Measurements from ENCODE around the gene KLRC4. TPM values are rescaled to one million over a fixed set of nuclear protein-coding genes. Genes with fewer than 3 reads are reported as not detected.

KLRC4 gene
- total and polyA plus RNA-seq, 2 of the 8 experiments (the other 6 are each of a cell fraction or from before 2014, with no cell fraction given): not detected

DNA sequence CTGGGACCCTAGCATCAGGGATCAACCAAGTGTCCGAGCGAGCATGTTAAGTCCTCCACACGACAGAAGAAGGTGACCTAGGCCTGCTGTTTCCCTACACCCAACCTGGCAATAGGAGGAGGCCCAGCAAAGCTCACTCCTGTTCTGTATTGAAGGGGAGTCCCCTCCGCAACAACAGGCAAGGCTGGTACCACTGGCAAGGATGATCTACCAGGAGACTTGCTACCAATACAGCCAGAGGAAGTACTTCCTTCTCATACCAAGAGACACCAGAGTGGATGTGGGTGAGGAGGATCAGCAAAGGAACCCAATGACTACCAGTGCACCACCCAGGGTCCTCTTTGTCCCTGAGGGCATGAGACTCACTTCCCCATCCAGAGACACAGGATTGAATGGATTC is 38.7 kb upstream of the KLRC4 start:
- Histone ChIP-seq H3K23ac (ENCODE audit: insufficient read length) (no peak overlapping the region), H3K27me3 (replicated peaks in 1 of 4; ENCODE audit: control insufficient read depth in 3 of 4, extremely low read depth in 1 of 4, insufficient read depth in 3 of 4, low read length in 3 of 4) (no peaks in the 10 kb centered on the region), H3K27ac (ENCODE audit: low read depth, low read length) (no peak overlapping the region), H3K79me1 (ENCODE audit: low read depth, low read length) (no peaks in the 10 kb centered on the region), H2AFZ (ENCODE audit: low read length) (peak overlapping the region; percentile 65; the same call in 1 of the 2 replicates), H3K18ac (ENCODE audit: extremely low read depth, low read length) (no peak overlapping the region), H3K4ac (replicated peaks; ENCODE audit: insufficient read length, low read depth, low read length) (no peak overlapping the region), H2BK12ac (ENCODE audit: low read depth, low read length) (no peak overlapping the region), H3K23me2 (ENCODE audit: low read depth, low read length) (no peaks in the 10 kb centered on the region), H3K4me3 (ENCODE audit: extremely low read depth in 1 of 4, insufficient read depth in 2 of 4, low read depth in 3 of 4, low read length in 4 of 4) (no peak overlapping the region), H2BK15ac (ENCODE audit: low read length) (no peak overlapping the region), H2AK5ac (ENCODE audit: low read depth, low read length) (no peak overlapping the region), H4K5ac (ENCODE audit: insufficient read length, low read depth, low read length) (no peak overlapping the region), H3K56ac (replicated peaks; ENCODE audit: insufficient read length, low read depth, low read length) (no peak overlapping the region), H4K8ac (ENCODE audit: extremely low read depth, insufficient read depth, low read length) (no peak overlapping the region), H3K14ac (ENCODE audit: insufficient read length) (no peak overlapping the region), H4K91ac (replicated peaks; ENCODE audit: insufficient read length, low read length) (no peak overlapping the region), H4K20me1 (replicated peaks in 1 of 2; ENCODE audit: control insufficient read depth in 1 of 2, insufficient read depth in 2 of 2, low read length in 2 of 2) (no peaks in the 10 kb centered on the region), H3K9ac (replicated peaks in 1 of 4; ENCODE audit: extremely low read depth in 1 of 4, low read depth in 3 of 4, low read length in 3 of 4) (no peak overlapping the region), H3K79me2 (ENCODE audit: control insufficient read depth in 1 of 2, insufficient read depth in 2 of 2, low read length in 2 of 2) (no peaks in the 10 kb centered on the region), H3K9me3 (ENCODE audit: insufficient read depth in 2 of 2, low read depth in 1 of 2, low read length in 1 of 2) (no peaks in the 10 kb centered on the region), H2BK120ac (replicated peaks; ENCODE audit: low read depth, low read length) (no peak overlapping the region), H3K4me2 (ENCODE audit: insufficient read depth in 1 of 2, low read depth in 2 of 2, low read length in 2 of 2) (no peak overlapping the region), H3K4me1 (replicated peaks in 1 of 4; ENCODE audit: control insufficient read depth in 3 of 4, insufficient read depth in 4 of 4, low read length in 3 of 4) (no peaks in the 10 kb centered on the region), H2BK20ac (ENCODE audit: low read length) (no peak overlapping the region), H2BK5ac (ENCODE audit: low read depth, low read length) (no peak overlapping the region), H3K36me3 (ENCODE audit: control insufficient read depth in 2 of 4, insufficient read depth in 4 of 4, low read length in 3 of 4) (no peaks in the 10 kb centered on the region)
- ChIA-PET CTCF (ENCODE audit: partially characterized antibody) (no interaction called here), POLR2A (ENCODE audit: partially characterized antibody) (no interaction called here)
- 77% methylated on average over 3 of the region's 4 CpGs; no CpG with 5 or more reads in 1 of the 2 experiments for WGBS, 2 experiments (ENCODE audit: extremely low coverage in 1 of 2, insufficient coverage in 1 of 2, insufficient read length in 1 of 2, insufficient replicate concordance in 2 of 2, low coverage in 1 of 2, low lambda C conversion rate in 2 of 2, missing lambda C conversion rate in 1 of 2)
- DNase-seq (ENCODE audit: low read depth in 1 of 2, low spot score in 2 of 2): no peak
- no peak for FAIRE-seq
- TF ChIP-seq EP300 (IDR thresholded peaks at IDR 0.05; ENCODE audit: borderline replicate concordance in 1 of 2, low read depth in 2 of 2, low read length in 2 of 2) (no peak), BRCA1 (IDR thresholded peaks at IDR 0.05; ENCODE audit: low read depth, low read length) (no peak), GTF2F1 (IDR thresholded peaks at IDR 0.05; ENCODE audit: borderline replicate concordance, low read depth, low read length) (no peak), PHF8 (conservative IDR thresholded peaks at IDR 0.05; ENCODE audit: low read depth, low read length) (no peak), GABPA (IDR thresholded peaks at IDR 0.05; ENCODE audit: borderline replicate concordance, insufficient read depth, low read length) (no peak), SP4 (IDR thresholded peaks at IDR 0.05; ENCODE audit: low read length) (no peak), RFX5 (IDR thresholded peaks at IDR 0.05; ENCODE audit: borderline replicate concordance, low read depth, low read length) (no peak)
- TF ChIP-seq, protein P1, sequence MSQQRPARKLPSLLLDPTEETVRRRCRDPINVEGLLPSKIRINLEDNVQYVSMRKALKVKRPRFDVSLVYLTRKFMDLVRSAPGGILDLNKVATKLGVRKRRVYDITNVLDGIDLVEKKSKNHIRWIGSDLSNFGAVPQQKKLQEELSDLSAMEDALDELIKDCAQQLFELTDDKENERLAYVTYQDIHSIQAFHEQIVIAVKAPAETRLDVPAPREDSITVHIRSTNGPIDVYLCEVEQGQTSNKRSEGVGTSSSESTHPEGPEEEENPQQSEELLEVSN (IDR thresholded peaks at IDR 0.05): no peak

Data from H1 (cell line).